ENCODE data around the gene PUDP. TPM values are rescaled to one million over a fixed set of nuclear protein-coding genes. Genes with fewer than 3 reads are reported as not detected.

Gene PUDP
- total RNA-seq, 4 donors from 2014 or later, result 5.5 to 15.5 (median 11.9) TPM

- no peak for DNase-seq (ENCODE audit: low spot score)
- ATAC-seq (ENCODE audit: low FRiP score), result no peak
- no peak for TF ChIP-seq CTCF (IDR thresholded peaks at IDR 0.05)
Measured at GRCh38 chrX:7071390-7071789, 76.6 kb downstream of the PUDP start.

GRCh38 chrX:7069556-7069955 lies 78.4 kb downstream of the PUDP start:
- ATAC-seq (ENCODE audit: low FRiP score), result no peak
- TF ChIP-seq CTCF (IDR thresholded peaks at IDR 0.05), result no peak
- no peak for DNase-seq (ENCODE audit: low spot score)

GRCh38 chrX:7068939-7069367 lies 79.0 kb downstream of the PUDP start:
- DNase-seq (ENCODE audit: low spot score) (no peak), ATAC-seq (ENCODE audit: low FRiP score) (no peak)
- TF ChIP-seq CTCF (IDR thresholded peaks at IDR 0.05), result no peak

GRCh38 chrX:7067256-7067655 lies 80.7 kb downstream of the PUDP start:
- DNase-seq (ENCODE audit: low spot score), result no peak
- TF ChIP-seq CTCF (IDR thresholded peaks at IDR 0.05), result no peak
- ATAC-seq (ENCODE audit: low FRiP score), result no peak

GRCh38 chrX:7065473-7065872 lies 82.5 kb downstream of the PUDP start:
- no peak for DNase-seq (ENCODE audit: low spot score)
- no peak for ATAC-seq (ENCODE audit: low FRiP score)
- TF ChIP-seq CTCF (IDR thresholded peaks at IDR 0.05), result no peak

- DNase-seq (ENCODE audit: low spot score), result no peak
- no peak for ATAC-seq (ENCODE audit: low FRiP score)
Measured at GRCh38 chrX:7062903-7063302, 85.0 kb downstream of the PUDP start.

More at GRCh38 chrX:7062903-7063302, 85.0 kb downstream of the PUDP start:
- no peak for TF ChIP-seq CTCF (IDR thresholded peaks at IDR 0.05)

Measured in omental fat pad (tissue), 4 donors.